Tibial nerve (tissue), 4 donors: Measurements from ENCODE around the gene SMARCC1. TPM values are rescaled to one million over a fixed set of nuclear protein-coding genes. Genes with fewer than 3 reads are reported as not detected.
"Not testable (repeated sequence)": the region's sequence is repeated elsewhere in the genome, so short reads cannot be mapped to it uniquely, and the experiment has no call there.

Experiments used
- DNase-seq, 2 donors: peaks; one replicate each; pipeline ENCODE4 v3.0.0-alpha.2; 2019; ENCODE audit warnings: low spot score in 2 of 2
- H3K27ac ChIP-seq, 4 donors: fragments of 200-600 bp; sonication (generic) in 3 of 4; one replicate each; pipeline ENCODE4 v1.5.1; 2017 to 2019; ENCODE audit warnings: mild to moderate bottlenecking in 1 of 4
- H3K27me3 ChIP-seq, 2 donors: fragments of 200-600 bp; sonication (generic) in 1 of 2; one replicate each; pipeline versions ENCODE4 v1.5.1 to v1.6.0; 2017 to 2019
- H3K36me3 ChIP-seq, 3 donors: fragments of 200-600 bp; sonication (generic); one replicate each; pipeline ENCODE4 v1.5.1; 2018 to 2019
- H3K4me1 ChIP-seq, 4 donors: fragments of 200-600 bp; sonication (generic) in 3 of 4; one replicate each; pipeline ENCODE4 v1.5.1; 2017 to 2019
- H3K4me3 ChIP-seq, 4 donors: fragments of 200-600 bp; sonication (generic) in 3 of 4; one replicate each; pipeline ENCODE4 v1.5.1; 2017 to 2019; ENCODE audit warnings: mild to moderate bottlenecking in 1 of 4, moderate library complexity in 1 of 4
- H3K9me3 ChIP-seq, 4 donors: fragments of 200-600 bp; sonication (generic) in 3 of 4; one replicate each; pipeline ENCODE4 v1.5.1; 2017 to 2019
- CTCF ChIP-seq, 5 experiments: fragments of 200-600 bp in 3 of 5; fragments of 450-650 bp in 2 of 5; sonication (generic) in 3 of 5; IDR thresholded peaks; one replicate each; pipeline ENCODE4 v1.5.1; 2016 to 2019; ENCODE audit warnings: antibody characterized with exemption in 5 of 5, mild to moderate bottlenecking in 3 of 5, moderate library complexity in 2 of 5
- EP300 ChIP-seq, 2 donors: sonication (generic); formaldehyde crosslinking; IDR thresholded peaks; one replicate each; pipeline ENCODE4 v1.6.1; 2017; ENCODE audit warnings: antibody characterized with exemption in 2 of 2, mild to moderate bottlenecking in 1 of 2
- POLR2A ChIP-seq, 2 donors: fragments of 450-650 bp; IDR thresholded peaks; one replicate each; pipeline ENCODE4 v1.6.1; 2017; ENCODE audit warnings: antibody characterized with exemption in 2 of 2, mild to moderate bottlenecking in 2 of 2, moderate library complexity in 2 of 2
- WGBS, 2 donors: methylation state at CpG; one replicate each; pipeline ENCODE4 v1.1.5; 2018; 5-methylcytosine and 5-hydroxymethylcytosine counted together
- total RNA-seq, 4 donors: library from RNA; depleted of rRNA; stranded (reverse); fragments of >200 nt; gene quantifications; one replicate each; pipeline ENCODE4 v1.1.0, GENCODE V29; 2016

SMARCC1 gene
- total RNA-seq, 4 donors from 2014 or later = 27.8 to 37.4 (median 36.1) TPM

GRCh38 chr3:47766186-47766585 lies 15.5 kb downstream of the SMARCC1 start:
- TF ChIP-seq POLR2A (IDR thresholded peaks at IDR 0.05) (no peak), CTCF (IDR thresholded peaks at IDR 0.05) (no peak), EP300 (IDR thresholded peaks at IDR 0.05) (no peak)
- peaks cover 0 to 5% (median 0%) of the 10 kb centered on the region in 4 donors for H3K4me1 ChIP-seq
- H3K27me3 ChIP-seq = no peaks in the 10 kb centered on the region
- no peaks in the 10 kb centered on the region for H3K9me3 ChIP-seq
- WGBS, 2 donors = 80 to 87% methylated on average over 4 of the region's 4 CpGs
- no peak overlapping the region for H3K27ac ChIP-seq
- H3K36me3 ChIP-seq = peaks cover 0 to 45% (median 3%) of the 10 kb centered on the region in 3 donors
- no peak for DNase-seq
- H3K4me3 ChIP-seq = no peak overlapping the region

DNA sequence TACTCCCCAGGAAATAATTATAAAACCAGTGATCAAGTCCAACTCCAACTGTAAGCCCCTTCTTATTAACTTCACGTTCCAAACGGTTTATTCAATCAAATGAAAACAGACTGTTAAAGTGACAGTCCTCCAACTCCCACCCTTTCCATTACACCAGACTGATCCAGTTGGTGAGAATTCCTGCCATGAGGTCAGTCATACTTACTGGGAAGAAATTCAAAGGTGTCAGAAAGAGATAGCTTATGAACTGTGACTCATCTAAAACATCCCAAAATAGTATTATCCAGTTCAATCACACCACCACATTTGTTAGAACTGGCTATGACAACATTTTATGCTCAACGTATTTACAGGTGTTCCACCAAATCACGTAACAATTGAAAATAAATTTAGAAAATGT lies 19.5 kb downstream of the SMARCC1 start:
- Histone ChIP-seq H3K9me3 (no peaks in the 10 kb centered on the region), H3K4me3 (no peak overlapping the region), H3K4me1 (peaks cover 0 to 5% (median 0%) of the 10 kb centered on the region in 4 donors), H3K36me3 (peaks cover 0 to 44% (median 3%) of the 10 kb centered on the region in 3 donors), H3K27me3 (no peaks in the 10 kb centered on the region), H3K27ac (no peak overlapping the region)
- DNase-seq = no peak
- TF ChIP-seq EP300 (IDR thresholded peaks at IDR 0.05) = no peak
- TF ChIP-seq CTCF (IDR thresholded peaks at IDR 0.05) = no peak
- TF ChIP-seq POLR2A (IDR thresholded peaks at IDR 0.05) = no peak
- 49 to 51% methylated on average over 4 of the region's 4 CpGs for WGBS, 2 donors

DNA sequence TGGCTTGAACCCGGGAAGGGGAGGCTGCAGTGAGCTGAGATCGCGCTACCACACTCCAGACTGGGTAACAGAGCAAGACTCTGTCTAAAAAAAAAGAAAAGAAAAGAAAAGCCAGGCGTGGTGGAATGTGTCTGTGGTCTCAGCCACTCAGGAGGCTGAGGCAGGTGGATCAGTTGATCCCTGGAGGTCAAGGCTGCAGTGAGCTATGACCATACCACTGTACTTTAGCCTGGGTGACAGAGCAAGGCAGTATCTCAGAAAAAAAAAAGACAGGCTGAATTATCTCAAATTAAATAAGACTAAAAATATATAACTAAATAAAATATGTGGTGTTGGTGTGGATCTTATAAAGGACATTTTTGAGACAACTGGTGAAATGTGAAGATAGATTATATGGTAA lies 20.6 kb downstream of the SMARCC1 start:
- H3K4me1 ChIP-seq = peaks cover 0 to 5% (median 0%) of the 10 kb centered on the region in 4 donors
- H3K36me3 ChIP-seq = peaks cover 0 to 51% (median 3%) of the 10 kb centered on the region in 3 donors
- no peaks in the 10 kb centered on the region for H3K9me3 ChIP-seq
- no peak for DNase-seq
- H3K27ac ChIP-seq = no peak overlapping the region
- H3K4me3 ChIP-seq = no peak overlapping the region
- no peaks in the 10 kb centered on the region for H3K27me3 ChIP-seq
- no peak for TF ChIP-seq EP300 (IDR thresholded peaks at IDR 0.05)
- TF ChIP-seq CTCF (IDR thresholded peaks at IDR 0.05) = no peak
- TF ChIP-seq POLR2A (IDR thresholded peaks at IDR 0.05) = no peak
- 90 to 95% methylated on average over 4 of the region's 4 CpGs for WGBS, 2 donors

DNA sequence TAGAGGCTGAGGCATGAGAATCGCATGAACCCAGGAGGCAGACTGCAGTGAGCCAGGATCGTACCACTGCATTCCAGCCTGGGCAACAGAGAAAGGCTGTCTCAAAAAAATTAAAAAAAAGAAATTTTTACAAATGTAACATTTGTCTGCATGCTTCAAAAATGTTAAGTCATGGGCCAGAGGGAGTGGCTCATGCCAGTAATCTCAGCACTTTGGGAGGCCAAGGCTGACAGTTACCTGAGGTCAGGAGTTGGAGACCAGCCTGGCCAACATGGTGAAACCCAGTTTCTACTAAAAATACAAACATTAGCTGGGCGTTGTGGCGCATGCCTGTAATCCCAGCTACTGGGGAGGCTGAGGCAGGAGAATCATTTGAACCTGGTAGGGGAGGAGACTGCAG lies 21.5 kb downstream of the SMARCC1 start:
- H3K27ac ChIP-seq, DNase-seq, H3K4me1 ChIP-seq, H3K27me3 ChIP-seq, H3K4me3 ChIP-seq, H3K9me3 ChIP-seq: not testable (repeated sequence)
- 83 to 88% methylated on average over 4 of the region's 4 CpGs for WGBS, 2 donors
- H3K36me3 ChIP-seq = peaks cover 0 to 49% (median 3%) of the 10 kb centered on the region in 3 donors

GRCh38 chr3:47758261-47759025 lies 23.2 kb downstream of the SMARCC1 start:
- TF ChIP-seq CTCF (IDR thresholded peaks at IDR 0.05) = no peak
- no peak for TF ChIP-seq EP300 (IDR thresholded peaks at IDR 0.05)
- no peak for TF ChIP-seq POLR2A (IDR thresholded peaks at IDR 0.05)
- H3K27ac ChIP-seq = no peak overlapping the region
- H3K4me1 ChIP-seq = peaks cover 0 to 5% (median 0%) of the 10 kb centered on the region in 4 donors
- H3K4me3 ChIP-seq = no peak overlapping the region
- no peak for DNase-seq
- H3K9me3 ChIP-seq = no peaks in the 10 kb centered on the region
- no peaks in the 10 kb centered on the region for H3K27me3 ChIP-seq
- H3K36me3 ChIP-seq = peaks cover 0 to 42% (median 0%) of the 10 kb centered on the region in 3 donors
- WGBS, 2 donors = 81 to 83% methylated on average over 14 of the region's 14 CpGs
